ENCODE data around the gene NUCB1. TPM values are rescaled to one million over a fixed set of nuclear protein-coding genes. Genes with fewer than 3 reads are reported as not detected.

NUCB1 gene
- 169 and 326 TPM in 2 replicates for total RNA-seq

DNA sequence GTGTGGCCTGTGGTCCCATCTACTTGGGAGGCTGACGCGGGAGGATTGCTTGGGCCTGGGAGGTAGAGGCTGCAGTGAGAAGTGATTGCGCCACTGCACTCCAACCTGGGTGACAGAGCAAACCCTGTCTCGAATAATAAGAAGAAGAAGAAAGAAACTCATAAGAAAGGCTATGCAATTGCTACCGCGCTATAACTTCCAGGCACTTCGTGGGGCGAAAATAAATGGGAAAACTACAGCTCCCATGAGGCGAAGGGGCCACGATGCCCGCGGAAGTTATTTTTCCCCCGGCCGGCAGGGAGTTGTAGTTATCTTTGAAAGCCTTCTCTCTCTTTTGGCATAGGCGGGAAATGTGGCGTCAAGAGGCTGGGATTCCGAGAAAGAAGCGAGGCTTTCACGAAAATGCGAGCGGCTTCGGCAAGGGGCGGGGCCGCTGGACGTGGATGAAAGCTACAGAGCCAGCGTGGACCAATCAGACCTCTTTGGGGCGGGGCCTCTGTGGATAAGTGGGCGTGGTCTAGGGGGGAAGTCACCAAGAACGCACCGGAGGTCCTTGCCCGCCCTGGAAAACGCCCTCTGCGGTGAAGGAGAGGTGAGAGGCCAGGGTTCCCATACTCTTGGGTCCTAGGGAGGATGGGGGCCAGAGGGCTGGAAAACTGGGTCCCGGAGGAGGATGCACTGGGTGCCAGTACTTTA lies at the start of gene NUCB1:
Gene NUCB1, plus strand, starts transcription at position 532 of the 696 bp plus-strand sequence. CDS start 485 bp downstream, outside the sequence.

DNA sequence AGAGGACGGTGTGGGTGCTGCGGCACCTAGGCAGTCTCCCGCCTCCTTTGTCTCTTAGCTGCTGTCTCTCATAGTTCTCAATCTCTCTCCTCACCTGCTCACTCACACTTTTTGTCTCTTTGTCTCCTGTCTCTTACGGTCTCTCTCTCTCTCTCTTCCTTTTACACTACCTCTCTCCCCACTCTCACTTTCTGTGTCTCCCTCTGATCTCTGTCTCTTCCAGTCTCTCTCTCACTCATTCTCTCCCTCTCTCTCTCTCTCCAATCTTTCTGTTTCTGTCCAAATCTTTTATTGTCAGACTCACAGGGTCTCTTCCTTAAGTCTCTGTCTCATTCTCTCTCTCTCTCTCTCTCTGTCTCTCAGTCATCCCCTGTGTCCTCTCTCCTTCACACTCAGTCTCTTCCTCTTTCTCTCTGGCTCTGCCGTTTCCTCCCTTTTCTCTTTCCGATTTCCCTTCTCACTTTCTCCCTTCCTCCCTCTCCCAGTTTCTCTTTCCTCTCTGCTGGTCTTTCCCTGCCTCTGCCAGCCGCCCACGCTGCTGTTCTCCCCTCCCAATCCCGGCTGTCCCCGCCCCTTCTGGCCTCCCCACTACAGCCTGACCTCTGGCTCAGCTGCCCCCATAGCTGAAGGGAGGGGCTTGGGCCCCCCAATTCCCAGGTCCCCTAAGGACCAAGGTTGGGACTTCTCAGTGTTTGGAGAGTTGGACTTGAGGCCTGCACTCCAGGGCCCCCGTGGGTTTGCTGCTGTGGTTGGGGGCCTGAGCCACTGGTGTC lies 31.8 kb upstream of the NUCB1 start, which contains the start of gene PLEKHA4:
Gene PLEKHA4, minus strand, starts transcription at position 504 of the 773 bp plus-strand sequence. CDS start 997 bp downstream, outside the sequence.

DNA sequence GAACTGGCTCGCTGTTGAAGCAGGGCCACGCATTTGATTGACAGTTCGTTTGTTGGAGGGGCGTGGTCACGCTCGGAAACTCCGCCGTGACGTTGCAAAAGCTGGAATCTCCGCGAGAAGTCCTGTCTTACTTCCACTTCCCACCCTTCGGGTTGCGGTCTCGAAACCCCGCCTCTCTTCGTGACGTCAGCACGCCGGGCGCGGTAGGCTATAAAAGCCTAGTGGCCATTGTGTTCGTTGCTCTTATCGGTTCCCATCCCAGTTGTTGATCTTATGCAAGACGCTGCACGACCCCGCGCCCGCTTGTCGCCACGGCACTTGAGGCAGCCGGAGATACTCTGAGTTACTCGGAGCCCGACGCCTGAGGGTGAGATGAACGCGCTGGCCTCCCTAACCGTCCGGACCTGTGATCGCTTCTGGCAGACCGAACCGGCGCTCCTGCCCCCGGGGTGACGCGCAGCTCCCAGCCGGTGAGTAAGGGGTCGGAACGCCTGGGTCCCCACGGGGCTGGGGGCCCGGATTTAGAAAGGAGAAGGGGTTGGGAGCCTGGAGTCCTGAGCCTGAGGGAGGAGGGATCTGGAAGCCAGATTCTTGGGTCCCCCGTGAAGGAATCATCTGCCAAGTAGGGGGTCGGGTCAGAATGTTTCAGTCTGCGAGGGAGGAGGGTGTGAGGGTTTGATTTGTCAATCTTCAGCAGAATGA lies 27.8 kb upstream of the NUCB1 start, which contains the start of gene PPP1R15A:
Gene PPP1R15A, plus strand, starts transcription at position 240 of the 702 bp plus-strand sequence. CDS start 813 bp downstream, outside the sequence.

DNA sequence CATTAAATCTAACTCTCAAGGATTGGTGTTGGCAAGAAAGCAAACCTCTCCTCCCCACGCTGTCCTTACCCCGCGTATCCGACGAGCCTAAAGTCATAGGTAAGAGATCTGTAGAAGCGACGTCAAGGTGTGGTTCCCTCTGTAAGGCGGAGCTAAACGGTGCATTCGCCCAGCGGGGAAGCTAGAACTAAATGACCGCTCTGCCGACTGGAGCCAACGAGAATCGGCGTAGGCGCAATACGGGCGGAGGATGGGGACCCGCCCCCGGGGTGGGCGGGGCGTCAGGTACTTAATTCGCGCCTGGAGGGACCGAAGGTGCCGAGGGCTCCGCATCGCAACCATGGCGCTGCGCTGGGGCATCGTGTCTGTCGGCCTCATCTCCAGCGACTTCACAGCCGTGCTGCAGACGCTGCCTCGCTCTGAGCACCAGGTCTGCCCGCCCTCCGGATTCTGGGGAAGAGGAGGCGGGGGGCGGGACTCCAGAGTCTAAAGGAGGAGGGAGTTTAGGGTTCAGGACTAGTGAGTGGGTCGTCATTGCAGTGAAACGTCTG lies 33.3 kb downstream of the NUCB1 start, which contains the start of gene DHDH:
Gene DHDH, plus strand, starts transcription at position 318 of the 551 bp plus-strand sequence. Its CDS starts 23 bp downstream, at position 341.

DNA sequence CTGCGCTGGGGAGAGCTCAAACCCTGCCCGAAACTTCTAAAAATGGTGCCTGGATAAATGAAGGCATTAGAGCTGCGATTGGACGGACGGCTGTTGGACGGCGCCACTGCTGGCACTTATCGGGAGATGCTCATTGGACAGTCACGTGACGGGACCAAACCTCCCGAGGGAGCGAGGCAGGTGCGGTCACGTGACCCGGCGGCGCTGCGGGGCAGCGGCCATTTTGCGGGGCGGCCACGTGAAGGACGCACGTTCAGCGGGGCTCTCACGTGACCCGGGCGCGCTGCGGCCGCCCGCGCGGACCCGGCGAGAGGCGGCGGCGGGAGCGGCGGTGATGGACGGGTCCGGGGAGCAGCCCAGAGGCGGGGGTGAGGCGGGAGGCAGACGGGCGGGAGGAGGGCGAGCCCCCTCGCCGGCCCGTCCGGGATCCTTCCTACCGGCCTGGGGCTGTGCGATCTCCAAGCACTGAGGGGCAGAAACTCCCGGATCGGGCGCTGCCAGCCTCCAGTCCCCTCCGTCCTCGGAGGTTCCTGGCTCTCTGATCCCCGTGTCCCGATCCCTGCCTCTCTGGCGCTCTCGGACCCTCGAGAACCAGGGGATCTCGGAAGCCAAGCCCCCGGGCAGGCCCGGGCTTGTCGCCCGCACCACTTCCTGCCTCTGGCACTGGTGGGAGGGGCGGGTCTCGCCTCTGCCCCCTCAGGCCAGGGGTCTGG lies 54.6 kb downstream of the NUCB1 start, which contains the start of gene BAX:
Gene BAX, plus strand, starts transcription at position 281 of the 713 bp plus-strand sequence. Its CDS starts 54 bp downstream, at position 335.

DNA sequence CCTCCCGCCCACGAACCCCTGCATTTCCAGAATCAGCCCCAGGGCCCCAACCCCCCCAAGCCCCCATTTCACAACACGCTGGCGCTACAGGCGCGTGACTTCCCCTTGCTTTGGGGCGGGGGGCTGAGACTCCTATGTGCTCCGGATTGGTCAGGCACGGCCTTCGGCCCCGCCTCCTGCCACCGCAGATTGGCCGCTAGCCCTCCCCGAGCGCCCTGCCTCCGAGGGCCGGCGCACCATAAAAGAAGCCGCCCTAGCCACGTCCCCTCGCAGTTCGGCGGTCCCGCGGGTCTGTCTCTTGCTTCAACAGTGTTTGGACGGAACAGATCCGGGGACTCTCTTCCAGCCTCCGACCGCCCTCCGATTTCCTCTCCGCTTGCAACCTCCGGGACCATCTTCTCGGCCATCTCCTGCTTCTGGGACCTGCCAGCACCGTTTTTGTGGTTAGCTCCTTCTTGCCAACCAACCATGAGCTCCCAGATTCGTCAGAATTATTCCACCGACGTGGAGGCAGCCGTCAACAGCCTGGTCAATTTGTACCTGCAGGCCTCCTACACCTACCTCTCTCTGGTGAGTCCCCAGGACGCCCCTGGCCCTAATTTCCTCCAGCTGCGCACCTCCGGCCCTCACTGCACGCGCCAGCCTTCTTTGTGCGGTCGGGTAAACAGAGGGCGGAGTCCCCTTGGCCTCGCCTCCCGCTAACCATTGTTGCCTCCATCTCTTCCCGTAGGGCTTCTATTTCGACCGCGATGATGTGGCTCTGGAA lies 65.1 kb downstream of the NUCB1 start, which contains the start of gene FTL:
Gene FTL, plus strand, starts transcription at position 270 of the 766 bp plus-strand sequence. Its CDS starts 199 bp downstream, at position 469.

Small RNA genes within 50 kb of the gene (small RNA-seq; reads per million reads assigned to genes)
- not detected for gene AC026803.1

Other genes starting within 250 kb of the NUCB1 start
- gene NTN5, start 227.3 kb upstream of the NUCB1 start, total RNA-seq: 0.11 and 0.39 TPM in 2 replicates
- under 0.01 TPM in 1 of 2 replicates, not detected in the other for gene FUT2, start 204.3 kb upstream of the NUCB1 start, total RNA-seq
- 1.3 and 2.4 TPM in 2 replicates for gene MAMSTR, start 180.6 kb upstream of the NUCB1 start, total RNA-seq
- 2.7 and 4.2 TPM in 2 replicates for gene RASIP1, start 159.7 kb upstream of the NUCB1 start, total RNA-seq
- gene IZUMO1, start 153.4 kb upstream of the NUCB1 start, total RNA-seq: 0.39 TPM in 1 of 2 replicates, not detected in the other
- gene FUT1, start 147.7 kb upstream of the NUCB1 start, total RNA-seq: 0.39 and 1.5 TPM in 2 replicates
- gene FGF21, start 144.8 kb upstream of the NUCB1 start, total RNA-seq: 0.39 TPM in 1 of 2 replicates, not detected in the other
- gene BCAT2, start 89.3 kb upstream of the NUCB1 start, total RNA-seq: 15.7 and 22.6 TPM in 2 replicates
- gene HSD17B14, start 63.8 kb upstream of the NUCB1 start, total RNA-seq: 3.8 and 20.4 TPM in 2 replicates
- gene PLEKHA4, start 31.7 kb upstream of the NUCB1 start, total RNA-seq: 1.2 and 3.9 TPM in 2 replicates
- gene PPP1R15A, start 27.9 kb upstream of the NUCB1 start, total RNA-seq: 28.7 and 75.8 TPM in 2 replicates
- 0.22 and 0.79 TPM in 2 replicates for gene TULP2, start 1.6 kb upstream of the NUCB1 start, total RNA-seq
- gene DHDH, start 33.4 kb downstream of the NUCB1 start, total RNA-seq: 1.2 TPM in 1 of 2 replicates, not detected in the other
- 41.6 and 99.3 TPM in 2 replicates for gene BAX, start 54.6 kb downstream of the NUCB1 start, total RNA-seq
- 1,769 and 2,040 TPM in 2 replicates for gene FTL, start 65.0 kb downstream of the NUCB1 start, total RNA-seq
- 66.0 and 128 TPM in 2 replicates for gene GYS1, start 93.0 kb downstream of the NUCB1 start, total RNA-seq
- 108 and 286 TPM in 2 replicates for gene RUVBL2, start 93.6 kb downstream of the NUCB1 start, total RNA-seq
- not detected in 2 replicates for gene LHB, start 116.8 kb downstream of the NUCB1 start, total RNA-seq
- gene CGB3, start 124.0 kb downstream of the NUCB1 start, total RNA-seq: not detected in 2 replicates
- not detected in 2 replicates for gene CGB2, start 131.6 kb downstream of the NUCB1 start, total RNA-seq
- not detected in 2 replicates for gene CGB1, start 136.6 kb downstream of the NUCB1 start, total RNA-seq
- gene CGB5, start 143.5 kb downstream of the NUCB1 start, total RNA-seq: 0.39 TPM in 1 of 2 replicates, not detected in the other
- gene CGB8, start 148.8 kb downstream of the NUCB1 start, total RNA-seq: 0.39 and 2.3 TPM in 2 replicates
- gene CGB7, start 157.4 kb downstream of the NUCB1 start, total RNA-seq: 2.2 and 4.7 TPM in 2 replicates
- 6.7 and 20.8 TPM in 2 replicates for gene NTF4, start 164.5 kb downstream of the NUCB1 start, total RNA-seq
- gene KCNA7, start 172.4 kb downstream of the NUCB1 start, total RNA-seq: under 0.01 TPM in 1 of 2 replicates, not detected in the other
- 147 and 205 TPM in 2 replicates for gene SNRNP70, start 185.1 kb downstream of the NUCB1 start, total RNA-seq
- gene LIN7B, start 214.1 kb downstream of the NUCB1 start, total RNA-seq: 5.1 and 13.0 TPM in 2 replicates
- 1.2 and 1.3 TPM in 2 replicates for gene C19orf73, start 218.8 kb downstream of the NUCB1 start, total RNA-seq
- 8.1 and 10.2 TPM in 2 replicates for gene PPFIA3, start 219.2 kb downstream of the NUCB1 start, total RNA-seq